ENCODE measurements around the gene SAMD4B. TPM values are rescaled to one million over a fixed set of nuclear protein-coding genes. Genes with fewer than 3 reads are reported as not detected.

The SAMD4B gene
- total RNA-seq, 1 experiment from 2014 or later, result 135 TPM

DNA sequence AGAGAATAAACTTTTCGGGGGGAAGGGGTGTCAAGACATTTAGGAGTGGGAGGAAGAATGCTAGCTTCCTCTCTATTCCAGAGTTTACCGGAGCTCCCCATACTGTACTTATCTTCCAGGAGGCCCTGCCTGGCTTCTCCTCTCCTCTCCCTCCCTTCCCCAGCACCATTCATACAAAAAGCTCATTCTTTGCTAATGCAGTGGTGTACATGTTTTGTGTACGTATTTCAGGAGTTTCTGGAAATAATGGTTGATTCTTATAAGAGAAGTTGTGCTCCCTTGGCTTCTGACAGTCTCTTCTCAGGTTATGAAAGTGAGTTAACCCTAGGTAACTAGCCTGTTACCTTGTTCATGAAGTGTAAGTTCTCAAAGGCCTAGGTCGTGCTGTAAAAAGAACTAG is 7.1 kb downstream of the SAMD4B start:
- H3K14ac ChIP-seq (ENCODE audit: insufficient read depth, low read length), result no peak overlapping the region
- no peak overlapping the region for H3K18ac ChIP-seq (ENCODE audit: insufficient read length, low read depth, low read length)
- WGBS (ENCODE audit: extremely low coverage, insufficient read length, low lambda C conversion rate), result no CpG with 5 or more reads among the region's 4 CpGs
- no peaks in the 10 kb centered on the region for H3K9me3 ChIP-seq (ENCODE audit: control insufficient read depth, low read depth, low read length)
- no peak overlapping the region for H4K8ac ChIP-seq (replicated peaks; ENCODE audit: insufficient read length, low read depth, low read length)
- H3K27me3 ChIP-seq (ENCODE audit: insufficient read depth, low read length), result no peaks in the 10 kb centered on the region; the same call in 1 of the 2 replicates
- no peak overlapping the region for H3K27ac ChIP-seq (ENCODE audit: insufficient read length, low read depth, low read length)
- no peak overlapping the region for H4K5ac ChIP-seq (ENCODE audit: insufficient read length, low read depth, low read length)
- no peak overlapping the region for H3K9ac ChIP-seq (ENCODE audit: extremely low read depth, insufficient read length, low read length)
- no peak overlapping the region for H2BK5ac ChIP-seq (ENCODE audit: insufficient read length, low read length)
- no peak overlapping the region for H3K27ac Mint-ChIP-seq
- no peak overlapping the region for H3K4ac ChIP-seq (ENCODE audit: low read depth, low read length)
- TF ChIP-seq, protein P1, sequence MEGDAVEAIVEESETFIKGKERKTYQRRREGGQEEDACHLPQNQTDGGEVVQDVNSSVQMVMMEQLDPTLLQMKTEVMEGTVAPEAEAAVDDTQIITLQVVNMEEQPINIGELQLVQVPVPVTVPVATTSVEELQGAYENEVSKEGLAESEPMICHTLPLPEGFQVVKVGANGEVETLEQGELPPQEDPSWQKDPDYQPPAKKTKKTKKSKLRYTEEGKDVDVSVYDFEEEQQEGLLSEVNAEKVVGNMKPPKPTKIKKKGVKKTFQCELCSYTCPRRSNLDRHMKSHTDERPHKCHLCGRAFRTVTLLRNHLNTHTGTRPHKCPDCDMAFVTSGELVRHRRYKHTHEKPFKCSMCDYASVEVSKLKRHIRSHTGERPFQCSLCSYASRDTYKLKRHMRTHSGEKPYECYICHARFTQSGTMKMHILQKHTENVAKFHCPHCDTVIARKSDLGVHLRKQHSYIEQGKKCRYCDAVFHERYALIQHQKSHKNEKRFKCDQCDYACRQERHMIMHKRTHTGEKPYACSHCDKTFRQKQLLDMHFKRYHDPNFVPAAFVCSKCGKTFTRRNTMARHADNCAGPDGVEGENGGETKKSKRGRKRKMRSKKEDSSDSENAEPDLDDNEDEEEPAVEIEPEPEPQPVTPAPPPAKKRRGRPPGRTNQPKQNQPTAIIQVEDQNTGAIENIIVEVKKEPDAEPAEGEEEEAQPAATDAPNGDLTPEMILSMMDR (conservative IDR thresholded peaks at IDR 0.05), result no peak
- H3K27me3 Mint-ChIP-seq (ENCODE audit: low read depth), result no peaks in the 10 kb centered on the region
- H3K4me1 Mint-ChIP-seq, result peaks cover 5 to 8% of the 10 kb centered on the region in 2 experiments; a peak in 3 of 4 replicates
- peaks cover 5% of the 10 kb centered on the region for H3K79me1 ChIP-seq (ENCODE audit: insufficient read depth, low read depth, low read length, poor library complexity, severe bottlenecking)
- no peak overlapping the region for H2BK15ac ChIP-seq (ENCODE audit: low read depth, low read length)
- no peak overlapping the region for H2AFZ ChIP-seq (ENCODE audit: low read length)
- H4K20me1 ChIP-seq (ENCODE audit: control insufficient read depth, insufficient read depth, insufficient read length), result no peaks in the 10 kb centered on the region
- no peak overlapping the region for H2BK12ac ChIP-seq (ENCODE audit: insufficient read length, low read depth, low read length)
- no peaks in the 10 kb centered on the region for H3K23me2 ChIP-seq (ENCODE audit: insufficient read length, low read depth, low read length, poor library complexity, severe bottlenecking)
- no peak overlapping the region for H3K4me3 Mint-ChIP-seq
- no peak overlapping the region for H3K56ac ChIP-seq (ENCODE audit: insufficient read length, low read depth, low read length)
- H3T11ph ChIP-seq (ENCODE audit: low read length), result no peak overlapping the region
- no peak for DNase-seq
- H3K4me2 ChIP-seq (ENCODE audit: insufficient read depth, insufficient read length, low read length), result no peak overlapping the region
- no peaks in the 10 kb centered on the region for H3K4me1 ChIP-seq (ENCODE audit: insufficient read depth, low read length)
- no peaks in the 10 kb centered on the region for H3K9me3 Mint-ChIP-seq
- H3K79me2 ChIP-seq (ENCODE audit: insufficient read depth, low read length), result no peaks in the 10 kb centered on the region; the same call in 1 of the 2 replicates
- no peak overlapping the region for H2BK20ac ChIP-seq (ENCODE audit: low read depth, low read length, poor library complexity, severe bottlenecking)
- H4K91ac ChIP-seq (ENCODE audit: insufficient read length, low read depth, low read length), result no peak overlapping the region
- no peak overlapping the region for H2AK5ac ChIP-seq (ENCODE audit: insufficient read length, low read length)
- H2BK120ac ChIP-seq (ENCODE audit: low read depth, low read length, poor library complexity, severe bottlenecking), result no peak overlapping the region
- H3K36me3 Mint-ChIP-seq (ENCODE audit: insufficient read depth in 1 of 3, low read depth in 3 of 3), result peaks cover 10 to 59% (median 45%) of the 10 kb centered on the region in 3 experiments; a peak in 6 of 7 replicates
- no peak overlapping the region for H3K23ac ChIP-seq (ENCODE audit: insufficient read length, low read depth, low read length)
